Activated T-cell treated with anti-CD3 and anti-CD28 coated beads, Interleukin-2, amount 50 U/mL, for 4 hours (primary cell): ENCODE data around the gene SOX13. TPM values are rescaled to one million over a fixed set of nuclear protein-coding genes. Genes with fewer than 3 reads are reported as not detected.

Source experiments
- ATAC-seq, 2 donors: fragments of 200-7000 bp; cut with Tn5 transposase; one replicate each; pipeline ENCODE4 v1.10.0; 2021
- DNase-seq: peaks from one replicate; pipeline ENCODE4 v3.0.0-alpha.2; 2020
- H3K27me3 Mint-ChIP-seq: one replicate; pipeline ENCODE4 v1.8.0; 2021; ENCODE audit warnings: low read depth, mixed read lengths
- H3K36me3 Mint-ChIP-seq: one replicate; pipeline ENCODE4 v1.8.0; 2022; ENCODE audit warnings: mixed read lengths; ENCODE audit not compliant: insufficient read depth
- H3K4me1 Mint-ChIP-seq: one replicate; pipeline ENCODE4 v1.8.0; 2021; ENCODE audit warnings: low read depth, mixed read lengths
- H3K4me3 Mint-ChIP-seq: one replicate; pipeline ENCODE4 v1.8.0; 2021; ENCODE audit warnings: mild to moderate bottlenecking, moderate library complexity, mixed read lengths
- H3K9me3 Mint-ChIP-seq: one replicate; pipeline ENCODE4 v1.8.0; 2021; ENCODE audit warnings: mixed read lengths
- total RNA-seq, 3 donors: library from RNA; stranded (reverse); gene quantifications; one replicate each; pipeline ENCODE4 v1.2.1, GENCODE V29; 2021

SOX13 gene
- total RNA-seq, 3 donors from 2014 or later = 0.33 to 1.4 (median 1.0) TPM

DNA sequence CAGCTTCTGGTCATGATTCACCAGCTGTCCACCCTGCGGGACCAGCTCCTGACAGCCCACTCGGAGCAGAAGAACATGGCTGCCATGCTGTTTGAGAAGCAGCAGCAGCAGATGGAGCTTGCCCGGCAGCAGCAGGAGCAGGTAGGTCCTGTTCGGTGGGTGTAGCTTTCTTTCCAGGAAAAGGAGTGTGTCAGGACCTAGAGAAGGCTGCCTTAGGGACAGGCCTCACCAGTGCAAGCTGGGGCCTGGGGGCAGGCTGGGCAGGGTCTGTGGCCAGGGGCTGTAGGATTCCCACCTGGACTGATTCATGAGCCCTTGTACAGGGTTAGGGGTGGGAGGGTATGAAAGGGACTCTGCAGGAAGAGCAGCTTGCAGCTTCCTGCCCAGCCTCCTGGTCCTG is 43.6 kb downstream of the SOX13 start:
- no peak for ATAC-seq
- no peak for DNase-seq
- no peak overlapping the region for H3K4me3 Mint-ChIP-seq
- no peaks in the 10 kb centered on the region for H3K27me3 Mint-ChIP-seq
- no peaks in the 10 kb centered on the region for H3K9me3 Mint-ChIP-seq
- no peaks in the 10 kb centered on the region for H3K36me3 Mint-ChIP-seq
- no peaks in the 10 kb centered on the region for H3K4me1 Mint-ChIP-seq

DNA sequence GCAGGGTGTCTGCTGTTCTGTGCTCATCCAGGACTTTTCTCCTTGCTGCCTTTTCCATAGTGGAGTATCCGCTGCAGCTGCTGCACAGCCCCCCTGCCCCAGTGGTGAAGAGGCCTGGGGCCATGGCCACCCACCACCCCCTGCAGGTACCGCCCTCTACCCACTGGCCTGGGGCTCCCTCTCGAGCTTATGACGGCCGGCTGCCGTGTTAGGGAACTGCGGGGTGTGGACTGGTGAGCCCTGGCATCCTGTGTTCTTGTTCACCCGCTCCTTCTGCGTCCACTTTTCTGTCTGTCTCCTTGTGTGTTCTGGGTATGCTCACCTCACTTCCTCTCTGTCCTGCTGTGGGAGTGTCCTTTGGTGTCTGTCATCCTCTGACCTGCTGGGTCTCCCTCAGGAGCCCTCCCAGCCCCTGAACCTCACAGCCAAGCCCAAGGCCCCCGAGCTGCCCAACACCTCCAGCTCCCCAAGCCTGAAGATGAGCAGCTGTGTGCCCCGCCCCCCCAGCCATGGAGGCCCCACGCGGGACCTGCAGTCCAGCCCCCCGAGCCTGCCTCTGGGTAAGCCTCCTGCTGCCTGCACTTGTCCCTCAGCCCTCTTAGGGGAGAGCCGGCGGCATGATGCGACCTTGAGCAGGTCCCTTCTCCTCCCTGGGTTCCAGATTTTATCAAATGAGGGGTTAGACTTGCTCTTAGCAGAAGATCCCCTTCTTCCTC is 49.1 kb downstream of the SOX13 start:
- Mint-ChIP-seq H3K9me3 (no peaks in the 10 kb centered on the region), H3K27me3 (no peaks in the 10 kb centered on the region), H3K4me1 (no peaks in the 10 kb centered on the region), H3K4me3 (no peak overlapping the region), H3K36me3 (no peaks in the 10 kb centered on the region)
- DNase-seq (no peak), ATAC-seq (no peak)

DNA sequence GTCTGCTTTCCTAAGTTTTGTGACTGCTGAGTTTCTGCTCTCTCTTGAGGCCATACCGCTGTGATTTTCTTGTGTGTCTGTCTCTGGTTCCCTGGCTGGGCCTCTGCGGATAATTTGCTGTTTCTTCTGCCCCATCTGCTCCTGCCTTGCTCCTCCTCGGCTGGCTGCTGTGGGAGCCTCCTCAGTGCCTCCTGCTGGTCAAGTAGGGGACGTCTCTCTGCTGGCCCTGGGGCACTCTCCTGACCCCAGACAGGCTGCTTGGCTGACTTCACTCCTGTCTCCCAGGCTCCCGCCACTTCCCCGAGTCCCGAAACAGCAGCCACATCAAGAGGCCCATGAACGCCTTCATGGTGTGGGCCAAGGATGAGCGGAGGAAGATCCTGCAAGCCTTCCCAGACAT is 50.5 kb downstream of the SOX13 start:
- no peak for DNase-seq
- H3K4me3 Mint-ChIP-seq = no peak overlapping the region
- ATAC-seq = no peak
- peaks cover 3% of the 10 kb centered on the region for H3K4me1 Mint-ChIP-seq
- no peaks in the 10 kb centered on the region for H3K27me3 Mint-ChIP-seq
- no peaks in the 10 kb centered on the region for H3K9me3 Mint-ChIP-seq
- H3K36me3 Mint-ChIP-seq = no peaks in the 10 kb centered on the region

DNA sequence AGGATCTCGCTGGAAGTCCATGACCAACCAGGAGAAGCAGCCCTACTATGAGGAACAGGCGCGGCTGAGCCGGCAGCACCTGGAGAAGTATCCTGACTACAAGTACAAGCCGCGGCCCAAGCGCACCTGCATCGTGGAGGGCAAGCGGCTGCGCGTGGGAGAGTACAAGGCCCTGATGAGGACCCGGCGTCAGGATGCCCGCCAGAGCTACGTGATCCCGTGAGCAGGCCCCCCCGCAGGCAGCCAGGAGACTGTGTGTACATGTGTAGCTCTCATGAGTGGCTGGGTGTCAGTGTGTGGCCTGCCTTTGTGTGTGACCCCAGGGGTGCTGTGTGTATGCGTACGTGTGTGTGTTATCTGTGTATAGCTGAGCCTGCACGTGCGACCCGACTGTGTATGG is 51.7 kb downstream of the SOX13 start:
- Mint-ChIP-seq H3K27me3 (no peaks in the 10 kb centered on the region), H3K4me3 (no peak overlapping the region), H3K36me3 (no peaks in the 10 kb centered on the region), H3K9me3 (no peaks in the 10 kb centered on the region), H3K4me1 (peaks cover 13% of the 10 kb centered on the region)
- no peak for ATAC-seq
- DNase-seq = no peak

DNA sequence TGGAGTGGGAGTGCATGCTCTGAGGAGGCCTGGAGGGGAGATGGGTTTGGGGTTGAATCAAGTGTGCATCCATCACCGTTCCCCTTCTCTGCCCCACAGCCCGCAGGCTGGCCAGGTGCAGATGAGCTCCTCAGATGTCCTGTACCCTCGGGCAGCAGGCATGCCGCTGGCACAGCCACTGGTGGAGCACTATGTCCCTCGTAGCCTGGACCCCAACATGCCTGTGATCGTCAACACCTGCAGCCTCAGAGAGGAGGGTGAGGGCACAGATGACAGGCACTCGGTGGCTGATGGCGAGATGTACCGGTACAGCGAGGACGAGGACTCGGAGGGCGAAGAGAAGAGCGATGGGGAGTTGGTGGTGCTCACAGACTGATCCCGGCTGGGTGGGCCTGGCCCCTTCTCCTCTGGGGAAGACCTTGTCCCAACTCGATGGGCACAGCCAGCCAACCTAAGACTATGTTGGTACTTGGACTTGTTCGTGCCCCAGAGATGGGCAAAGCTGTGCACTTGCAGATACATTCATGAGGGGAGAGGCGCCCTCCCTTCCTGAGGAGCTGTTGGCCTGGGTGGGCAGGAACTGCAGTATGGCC is 52.9 kb downstream of the SOX13 start:
- peaks cover 13% of the 10 kb centered on the region for H3K4me1 Mint-ChIP-seq
- no peak overlapping the region for H3K4me3 Mint-ChIP-seq
- no peaks in the 10 kb centered on the region for H3K36me3 Mint-ChIP-seq
- no peaks in the 10 kb centered on the region for H3K27me3 Mint-ChIP-seq
- H3K9me3 Mint-ChIP-seq = no peaks in the 10 kb centered on the region
- no peak for DNase-seq
- ATAC-seq = no peak

DNA sequence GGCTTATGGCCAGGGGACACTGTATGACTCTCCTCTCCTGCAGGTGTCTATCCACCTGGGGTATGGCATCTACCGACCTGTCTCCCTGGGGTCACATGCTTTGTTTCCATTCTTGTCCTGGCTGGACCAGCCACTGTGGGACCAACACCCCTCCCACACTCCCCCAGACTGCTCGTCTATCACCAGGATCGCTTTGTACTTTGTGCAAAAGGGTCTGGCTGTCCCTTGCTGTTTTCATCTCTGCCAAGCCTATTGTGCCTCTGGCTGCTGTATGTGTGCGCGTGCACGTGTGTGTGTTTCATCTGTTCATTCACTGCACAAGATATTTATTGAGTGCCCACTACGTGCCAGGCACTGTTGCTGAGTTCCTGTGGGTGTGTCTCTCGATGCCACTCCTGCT is 53.5 kb downstream of the SOX13 start:
- no peaks in the 10 kb centered on the region for H3K27me3 Mint-ChIP-seq
- ATAC-seq = no peak
- no peaks in the 10 kb centered on the region for H3K36me3 Mint-ChIP-seq
- H3K4me1 Mint-ChIP-seq = peaks cover 13% of the 10 kb centered on the region
- DNase-seq = no peak
- H3K4me3 Mint-ChIP-seq = no peak overlapping the region
- no peaks in the 10 kb centered on the region for H3K9me3 Mint-ChIP-seq

- ATAC-seq = no peak
- H3K27me3 Mint-ChIP-seq = no peaks in the 10 kb centered on the region
- H3K4me1 Mint-ChIP-seq = peaks cover 13% of the 10 kb centered on the region
- no peak overlapping the region for H3K4me3 Mint-ChIP-seq
- no peaks in the 10 kb centered on the region for H3K9me3 Mint-ChIP-seq
- H3K36me3 Mint-ChIP-seq = no peaks in the 10 kb centered on the region
- DNase-seq = no peak
Observed at GRCh38 chr1:204126956-204127355, 54.0 kb downstream of the SOX13 start.

GRCh38 chr1:204127597-204128242 is 54.8 kb downstream of the SOX13 start:
- Mint-ChIP-seq H3K4me3 (no peak overlapping the region), H3K36me3 (no peaks in the 10 kb centered on the region), H3K4me1 (peaks cover 13% of the 10 kb centered on the region), H3K9me3 (no peaks in the 10 kb centered on the region), H3K27me3 (no peaks in the 10 kb centered on the region)
- DNase-seq (no peak), ATAC-seq (no peak)

DNA sequence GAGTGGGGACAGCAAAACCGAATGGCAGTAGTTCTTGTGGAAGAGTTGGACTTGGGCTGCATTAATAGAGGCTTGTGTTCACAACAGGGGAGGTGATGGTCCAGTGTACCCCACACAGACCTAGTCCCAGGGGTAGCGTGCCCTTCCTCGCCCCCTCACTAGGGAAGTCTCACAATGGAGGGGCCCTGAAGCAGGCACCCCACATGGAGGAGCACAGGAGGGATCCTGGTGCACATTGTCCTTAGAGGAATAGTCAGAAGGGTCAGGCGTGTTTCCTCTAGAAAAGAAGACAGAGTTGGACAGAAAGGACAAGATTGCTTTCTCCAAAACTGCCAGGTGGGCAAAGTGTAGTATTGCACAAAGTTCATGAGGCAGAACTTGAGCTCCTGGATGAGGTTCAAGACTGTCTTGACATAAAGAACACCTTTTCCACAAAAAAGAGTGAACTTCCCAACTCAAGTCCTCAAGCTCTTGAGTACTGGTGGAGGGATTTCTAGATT is 55.6 kb downstream of the SOX13 start:
- H3K36me3 Mint-ChIP-seq = no peaks in the 10 kb centered on the region
- no peaks in the 10 kb centered on the region for H3K9me3 Mint-ChIP-seq
- no peak for DNase-seq
- no peaks in the 10 kb centered on the region for H3K27me3 Mint-ChIP-seq
- ATAC-seq = peak; percentile 8 to 19
- peaks cover 13% of the 10 kb centered on the region for H3K4me1 Mint-ChIP-seq
- no peak overlapping the region for H3K4me3 Mint-ChIP-seq

DNA sequence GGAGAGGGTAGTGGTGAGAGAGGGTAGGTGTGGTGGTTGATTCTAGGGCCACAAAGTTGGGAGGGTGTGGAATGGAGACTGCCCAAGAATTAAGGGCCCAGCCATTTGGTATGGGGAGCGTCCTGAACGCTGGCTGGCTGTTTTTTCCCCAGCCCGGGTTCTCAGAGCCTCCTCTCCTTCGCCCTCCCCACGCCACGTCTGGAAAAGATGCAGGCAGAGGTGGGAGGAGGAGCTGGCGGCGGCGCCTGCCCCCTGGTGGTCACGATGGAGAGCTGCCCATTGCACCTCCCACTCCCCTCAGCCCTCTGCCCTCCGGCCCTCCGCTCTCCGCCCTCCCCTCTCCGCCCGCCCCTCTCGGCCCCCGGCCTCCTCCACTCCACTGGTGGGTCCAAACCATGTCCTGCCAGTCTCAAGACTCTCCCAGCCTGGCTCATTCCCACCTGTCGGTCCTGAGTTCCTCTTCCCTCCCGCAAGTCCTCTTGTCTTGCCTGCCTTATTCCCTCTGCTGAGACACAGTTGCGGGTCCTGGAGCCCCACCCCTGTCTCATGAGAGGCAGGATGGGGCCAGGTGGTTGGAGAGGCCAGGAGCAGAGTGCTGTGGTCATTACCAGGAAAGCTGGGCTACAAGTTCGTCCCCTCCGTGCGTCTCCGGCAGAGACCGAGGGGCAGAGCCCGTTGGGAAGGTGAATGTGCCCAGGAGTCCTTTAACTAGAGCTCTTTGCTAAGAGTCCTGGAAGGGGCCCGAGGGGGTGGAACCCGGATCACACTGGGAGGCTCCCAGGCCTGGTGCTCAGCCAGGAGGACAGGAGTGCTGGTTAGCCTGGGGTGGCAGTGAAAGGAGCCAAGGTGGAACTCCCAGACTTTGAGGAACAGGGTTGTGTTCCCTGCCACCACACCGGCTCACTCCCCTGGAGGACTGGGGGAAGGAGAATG is 56.3 kb downstream of the SOX13 start:
- H3K9me3 Mint-ChIP-seq = no peaks in the 10 kb centered on the region
- no peak overlapping the region for H3K4me3 Mint-ChIP-seq
- peaks cover 13% of the 10 kb centered on the region for H3K4me1 Mint-ChIP-seq
- peak; percentile 86 to 92 for ATAC-seq
- DNase-seq = peak; percentile 50
- H3K36me3 Mint-ChIP-seq = no peaks in the 10 kb centered on the region
- H3K27me3 Mint-ChIP-seq = no peaks in the 10 kb centered on the region

- no peak overlapping the region for H3K4me3 Mint-ChIP-seq
- DNase-seq (no peak), ATAC-seq (no peak)
- H3K9me3 Mint-ChIP-seq = no peaks in the 10 kb centered on the region
- H3K27me3 Mint-ChIP-seq = no peaks in the 10 kb centered on the region
- H3K36me3 Mint-ChIP-seq = no peaks in the 10 kb centered on the region
- H3K4me1 Mint-ChIP-seq = peaks cover 13% of the 10 kb centered on the region
Observed at GRCh38 chr1:204130178-204130577, 57.3 kb downstream of the SOX13 start.

- no peak for DNase-seq
- Mint-ChIP-seq H3K36me3 (no peaks in the 10 kb centered on the region), H3K9me3 (no peaks in the 10 kb centered on the region), H3K27me3 (no peaks in the 10 kb centered on the region), H3K4me1 (peaks cover 13% of the 10 kb centered on the region), H3K4me3 (no peak overlapping the region)
- ATAC-seq = no peak
Observed at GRCh38 chr1:204130981-204131892, 58.3 kb downstream of the SOX13 start.

- ATAC-seq = no peak
- H3K9me3 Mint-ChIP-seq = no peaks in the 10 kb centered on the region
Observed at GRCh38 chr1:204131978-204132377, 59.1 kb downstream of the SOX13 start.

More at GRCh38 chr1:204131978-204132377, 59.1 kb downstream of the SOX13 start:
- no peak for DNase-seq
- no peaks in the 10 kb centered on the region for H3K27me3 Mint-ChIP-seq
- H3K36me3 Mint-ChIP-seq = no peaks in the 10 kb centered on the region
- H3K4me1 Mint-ChIP-seq = peaks cover 13% of the 10 kb centered on the region
- H3K4me3 Mint-ChIP-seq = no peak overlapping the region
